ENCODE measurements around the gene SPSB3. TPM values are rescaled to one million over a fixed set of nuclear protein-coding genes. Genes with fewer than 3 reads are reported as not detected.

SPSB3 gene
- total and polyA plus RNA-seq, 2 of the 4 experiments (the other 2 are of a cell fraction) = 9.1 to 30.8 TPM

GRCh38 chr16:1800701-1801100, 18.3 kb upstream of the SPSB3 start:
- Histone ChIP-seq H3K4me1 (ENCODE audit: control insufficient read depth, insufficient read depth, low read length) (no peaks in the 10 kb centered on the region), H2AK9ac (replicated peaks; ENCODE audit: low read depth, low read length, poor library complexity) (no peak overlapping the region), H3K27me3 (ENCODE audit: control insufficient read depth, insufficient read depth, low read length) (no peaks in the 10 kb centered on the region), H4K5ac (ENCODE audit: low read depth, low read length) (no peak overlapping the region), H2BK15ac (ENCODE audit: low read depth, low read length) (no peak overlapping the region), H3K4me2 (ENCODE audit: low read depth, low read length) (no peak overlapping the region), H3K9me1 (ENCODE audit: insufficient read depth, low read length) (no peaks in the 10 kb centered on the region), H3K79me1 (ENCODE audit: low read depth in 1 of 2, low read length in 2 of 2) (no peaks in the 10 kb centered on the region), H3K9ac (ENCODE audit: low read depth, low read length) (no peak overlapping the region), H3K9me3 (ENCODE audit: control insufficient read depth, insufficient read depth, low read length) (peaks cover 5% of the 10 kb centered on the region; the same call in 1 of the 2 replicates), H4K8ac (ENCODE audit: low read depth in 2 of 2, low read length in 2 of 2) (no peak overlapping the region), H3K4ac (ENCODE audit: low read depth, low read length) (no peak overlapping the region), H4K20me1 (ENCODE audit: insufficient read depth, low read length) (no peaks in the 10 kb centered on the region), H2BK20ac (ENCODE audit: low read depth, low read length) (no peak overlapping the region), H3K36me3 (ENCODE audit: control insufficient read depth, insufficient read depth, low read length) (no peaks in the 10 kb centered on the region), H2BK5ac (ENCODE audit: low read depth, low read length, poor library complexity, severe bottlenecking) (no peak overlapping the region), H3K56ac (ENCODE audit: extremely low read depth, insufficient read depth, low read length) (no peak overlapping the region), H2AFZ (replicated peaks; ENCODE audit: low read length, poor library complexity) (no peak overlapping the region), H3K23ac (ENCODE audit: low read depth, low read length) (no peak overlapping the region), H3K18ac (ENCODE audit: low read depth, low read length) (no peak overlapping the region), H2AK5ac (ENCODE audit: low read depth, low read length) (no peak overlapping the region), H4K91ac (ENCODE audit: insufficient read depth, low read depth, low read length) (no peak overlapping the region), H3K27ac (ENCODE audit: insufficient read depth, low read length) (no peak overlapping the region), H2BK120ac (ENCODE audit: low read depth, low read length) (no peak overlapping the region), H3K14ac (replicated peaks; ENCODE audit: low read depth, low read length) (no peak overlapping the region), H3K4me3 (ENCODE audit: insufficient read depth, low read depth, low read length) (no peak overlapping the region)
- in situ Hi-C loops (cut with MboI; ENCODE audit: low sequenced_read_pairs) (no loop called here), dilution Hi-C loops (cut with HindIII; ENCODE audit: low sequenced_read_pairs, unreplicated experiment) (no loop called here), intact Hi-C loops (cut with micrococcal nuclease) (no loop called here)
- ATAC-seq (ENCODE audit: low read depth) (no peak), DNase-seq (no peak)
- no CpG with 5 or more reads among the region's 10 CpGs for WGBS, 2 experiments (ENCODE audit: extremely low coverage in 2 of 2, insufficient read length in 1 of 2)
- no TSS peak for BruUV-seq (replicated peaks)
- ChIA-PET POLR2A (ENCODE audit: unreplicated experiment) (no interaction called here), CTCF (no interaction called here)
- TF ChIP-seq MXI1 (IDR thresholded peaks at IDR 0.05; ENCODE audit: borderline replicate concordance, low read depth, low read length) = no peak
- TF ChIP-seq BHLHE40 (IDR thresholded peaks at IDR 0.05; ENCODE audit: low read depth, low read length) = no peak
- no peak for TF ChIP-seq RAD21 (IDR thresholded peaks at IDR 0.05; ENCODE audit: low read length)
- no peak for TF ChIP-seq SMC3 (IDR thresholded peaks at IDR 0.05; ENCODE audit: low read depth, low read length)
- no peak for TF ChIP-seq MAZ (IDR thresholded peaks at IDR 0.05; ENCODE audit: borderline replicate concordance, low read depth, low read length)
- TF ChIP-seq MAFK (IDR thresholded peaks at IDR 0.05; ENCODE audit: low read depth, low read length) = no peak
- no peak for TF ChIP-seq NFE2L2 (IDR thresholded peaks at IDR 0.05; ENCODE audit: low read depth, low read length)
- no peak for TF ChIP-seq ELK1 (IDR thresholded peaks at IDR 0.05; ENCODE audit: borderline replicate concordance, low read depth, low read length)
- no peak for TF ChIP-seq POLR2A (IDR thresholded peaks at IDR 0.05; ENCODE audit: low read depth, low read length)
- TF ChIP-seq RFX5 (IDR thresholded peaks at IDR 0.05; ENCODE audit: low read depth, low read length) = no peak
- TF ChIP-seq RCOR1 (IDR thresholded peaks at IDR 0.05; ENCODE audit: insufficient replicate concordance, low read length) = no peak
- TF ChIP-seq FOS (IDR thresholded peaks at IDR 0.05; ENCODE audit: low read depth, low read length) = no peak
- no peak for TF ChIP-seq CHD1 (IDR thresholded peaks at IDR 0.05; ENCODE audit: low read depth, low read length)
- no peak for TF ChIP-seq CEBPB (IDR thresholded peaks at IDR 0.05; ENCODE audit: low read depth, low read length)
- no peak for TF ChIP-seq CTCF (conservative IDR thresholded peaks at IDR 0.05; ENCODE audit: low read depth, low read length)
- TF ChIP-seq USF2 (IDR thresholded peaks at IDR 0.05; ENCODE audit: low read depth, low read length) = no peak

All from IMR-90 (cell line).